Measurements from ENCODE around the gene VCAM1.

- TF ChIP-seq POLR2A (IDR thresholded peaks at IDR 0.05; ENCODE audit: low read depth, low read length) (no peak), SMC3 (IDR thresholded peaks at IDR 0.05; ENCODE audit: low read depth, low read length) (no peak), MAZ (IDR thresholded peaks at IDR 0.05; ENCODE audit: borderline replicate concordance, low read depth, low read length) (no peak), CEBPB (IDR thresholded peaks at IDR 0.05; ENCODE audit: low read depth, low read length) (no peak), MAFK (IDR thresholded peaks at IDR 0.05; ENCODE audit: low read depth, low read length) (no peak)
- TF ChIP-seq, protein P1, sequence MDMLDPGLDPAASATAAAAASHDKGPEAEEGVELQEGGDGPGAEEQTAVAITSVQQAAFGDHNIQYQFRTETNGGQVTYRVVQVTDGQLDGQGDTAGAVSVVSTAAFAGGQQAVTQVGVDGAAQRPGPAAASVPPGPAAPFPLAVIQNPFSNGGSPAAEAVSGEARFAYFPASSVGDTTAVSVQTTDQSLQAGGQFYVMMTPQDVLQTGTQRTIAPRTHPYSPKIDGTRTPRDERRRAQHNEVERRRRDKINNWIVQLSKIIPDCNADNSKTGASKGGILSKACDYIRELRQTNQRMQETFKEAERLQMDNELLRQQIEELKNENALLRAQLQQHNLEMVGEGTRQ (IDR thresholded peaks at IDR 0.05; ENCODE audit: low read depth, low read length), result no peak
- TF ChIP-seq, protein P2, sequence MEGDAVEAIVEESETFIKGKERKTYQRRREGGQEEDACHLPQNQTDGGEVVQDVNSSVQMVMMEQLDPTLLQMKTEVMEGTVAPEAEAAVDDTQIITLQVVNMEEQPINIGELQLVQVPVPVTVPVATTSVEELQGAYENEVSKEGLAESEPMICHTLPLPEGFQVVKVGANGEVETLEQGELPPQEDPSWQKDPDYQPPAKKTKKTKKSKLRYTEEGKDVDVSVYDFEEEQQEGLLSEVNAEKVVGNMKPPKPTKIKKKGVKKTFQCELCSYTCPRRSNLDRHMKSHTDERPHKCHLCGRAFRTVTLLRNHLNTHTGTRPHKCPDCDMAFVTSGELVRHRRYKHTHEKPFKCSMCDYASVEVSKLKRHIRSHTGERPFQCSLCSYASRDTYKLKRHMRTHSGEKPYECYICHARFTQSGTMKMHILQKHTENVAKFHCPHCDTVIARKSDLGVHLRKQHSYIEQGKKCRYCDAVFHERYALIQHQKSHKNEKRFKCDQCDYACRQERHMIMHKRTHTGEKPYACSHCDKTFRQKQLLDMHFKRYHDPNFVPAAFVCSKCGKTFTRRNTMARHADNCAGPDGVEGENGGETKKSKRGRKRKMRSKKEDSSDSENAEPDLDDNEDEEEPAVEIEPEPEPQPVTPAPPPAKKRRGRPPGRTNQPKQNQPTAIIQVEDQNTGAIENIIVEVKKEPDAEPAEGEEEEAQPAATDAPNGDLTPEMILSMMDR (conservative IDR thresholded peaks at IDR 0.05; ENCODE audit: low read depth, low read length), result no peak
These were observed 12.7 kb upstream of the VCAM1 start for GRCh38 chr1:100706856-100707255.

Measured in IMR-90 (cell line).